ACC112 (cell line): ENCODE data around the gene ARID1B.
A peak's percentile ranks its signal among the peaks of the same experiment; 100 is the strongest.

ENCODE experiments used
- H2AFZ ChIP-seq: fragments of 200-600 bp; sonication (generic); one replicate; pipeline ENCODE4 v1.6.0; 2017; ENCODE audit warnings: antibody characterized with exemption, low read length; ENCODE audit not compliant: unreplicated experiment
- H3K27ac ChIP-seq: fragments of 200-600 bp; sonication (generic); 2 replicates; pipeline ENCODE4 v1.5.1; 2014; ENCODE audit warnings: low read depth, mild to moderate bottlenecking, antibody characterized with exemption, low read length, moderate library complexity
- H3K27me3 ChIP-seq: fragments of 200-600 bp; sonication (generic); 2 replicates; pipeline ENCODE4 v1.6.1; 2014; ENCODE audit warnings: mild to moderate bottlenecking, antibody characterized with exemption, low read length, moderate library complexity, mixed read lengths; ENCODE audit not compliant: insufficient read depth
- H3K36me3 ChIP-seq: fragments of 200-600 bp; sonication (generic); 2 replicates; pipeline ENCODE4 v1.6.1; 2016; ENCODE audit warnings: mild to moderate bottlenecking, antibody characterized with exemption, low read length, moderate library complexity, mixed read lengths; ENCODE audit not compliant: insufficient read depth
- H3K4me1 ChIP-seq: fragments of 200-600 bp; sonication (generic); one replicate; pipeline ENCODE4 v1.6.1; 2016; ENCODE audit warnings: low read length, mixed read lengths; ENCODE audit not compliant: insufficient read depth, unreplicated experiment, control insufficient read depth
- H3K4me3 ChIP-seq: fragments of 200-600 bp; sonication (generic); 2 replicates; pipeline ENCODE4 v1.5.1; 2014; ENCODE audit warnings: mild to moderate bottlenecking, low read depth, low read length
- H3K79me2 ChIP-seq: fragments of 200-600 bp; sonication (generic); one replicate; pipeline ENCODE4 v1.6.0; 2016; ENCODE audit warnings: low read length; ENCODE audit not compliant: control insufficient read depth, unreplicated experiment, insufficient read depth

Gene ARID1B

GRCh38 chr6:156853733-156854132, 76.6 kb downstream of the ARID1B start:
- Histone ChIP-seq H3K27me3 (no peaks in the 10 kb centered on the region), H3K4me3 (no peak overlapping the region), H2AFZ (no peak overlapping the region), H3K27ac (no peak overlapping the region), H3K79me2 (peaks cover 95% of the 10 kb centered on the region), H3K36me3 (no peaks in the 10 kb centered on the region), H3K4me1 (peaks cover 5% of the 10 kb centered on the region)

- Histone ChIP-seq H3K4me1 (no peaks in the 10 kb centered on the region), H3K4me3 (no peak overlapping the region), H3K27ac (no peak overlapping the region), H3K79me2 (peaks cover 87% of the 10 kb centered on the region), H3K27me3 (no peaks in the 10 kb centered on the region), H3K36me3 (no peaks in the 10 kb centered on the region), H2AFZ (no peak overlapping the region)
Measured at GRCh38 chr6:156854466-156855161, 77.4 kb downstream of the ARID1B start.

GRCh38 chr6:156857573-156857972, 80.4 kb downstream of the ARID1B start:
- H3K4me3 ChIP-seq: no peak overlapping the region
- H3K4me1 ChIP-seq: no peaks in the 10 kb centered on the region
- peaks cover 86% of the 10 kb centered on the region for H3K79me2 ChIP-seq
- H2AFZ ChIP-seq: no peak overlapping the region
- H3K36me3 ChIP-seq: no peaks in the 10 kb centered on the region
- no peak overlapping the region; the same call in 1 of the 2 replicates for H3K27ac ChIP-seq
- H3K27me3 ChIP-seq: no peaks in the 10 kb centered on the region

- no peaks in the 10 kb centered on the region for H3K27me3 ChIP-seq
- no peak overlapping the region for H3K4me3 ChIP-seq
- no peaks in the 10 kb centered on the region for H3K36me3 ChIP-seq
- H3K79me2 ChIP-seq: peaks cover 80% of the 10 kb centered on the region
- H3K4me1 ChIP-seq: no peaks in the 10 kb centered on the region
- H2AFZ ChIP-seq: no peak overlapping the region
- H3K27ac ChIP-seq: no peak overlapping the region
Measured at GRCh38 chr6:156859686-156860085, 82.5 kb downstream of the ARID1B start.

GRCh38 chr6:156862711-156863110, 85.5 kb downstream of the ARID1B start:
- Histone ChIP-seq H3K36me3 (no peaks in the 10 kb centered on the region), H3K79me2 (peaks cover 76% of the 10 kb centered on the region), H3K27me3 (no peaks in the 10 kb centered on the region), H2AFZ (no peak overlapping the region), H3K27ac (no peak overlapping the region), H3K4me3 (no peak overlapping the region), H3K4me1 (peaks cover 16% of the 10 kb centered on the region)

- H3K27ac ChIP-seq: no peak overlapping the region
- peaks cover 76% of the 10 kb centered on the region for H3K79me2 ChIP-seq
- peaks cover 16% of the 10 kb centered on the region for H3K4me1 ChIP-seq
- H3K4me3 ChIP-seq: no peak overlapping the region
- no peaks in the 10 kb centered on the region for H3K27me3 ChIP-seq
- H2AFZ ChIP-seq: no peak overlapping the region
- H3K36me3 ChIP-seq: no peaks in the 10 kb centered on the region
Measured at GRCh38 chr6:156863504-156863903, 86.3 kb downstream of the ARID1B start.

- Histone ChIP-seq H3K27me3 (no peaks in the 10 kb centered on the region), H3K36me3 (no peaks in the 10 kb centered on the region), H2AFZ (no peak overlapping the region), H3K27ac (no peak overlapping the region), H3K4me3 (no peak overlapping the region), H3K4me1 (peaks cover 16% of the 10 kb centered on the region), H3K79me2 (peaks cover 84% of the 10 kb centered on the region)
Measured at GRCh38 chr6:156864557-156864956, 87.4 kb downstream of the ARID1B start.

- peaks cover 83% of the 10 kb centered on the region for H3K79me2 ChIP-seq
- no peak overlapping the region for H2AFZ ChIP-seq
- H3K4me1 ChIP-seq: peaks cover 16% of the 10 kb centered on the region
- H3K27me3 ChIP-seq: no peaks in the 10 kb centered on the region
- no peaks in the 10 kb centered on the region for H3K36me3 ChIP-seq
- no peak overlapping the region for H3K27ac ChIP-seq
- no peak overlapping the region for H3K4me3 ChIP-seq
Measured at GRCh38 chr6:156865019-156865629, 87.9 kb downstream of the ARID1B start.

GRCh38 chr6:156866220-156867015, 89.2 kb downstream of the ARID1B start:
- Histone ChIP-seq H3K36me3 (no peaks in the 10 kb centered on the region), H3K79me2 (peaks cover 84% of the 10 kb centered on the region), H3K4me3 (peak overlapping the region; percentile 44), H3K4me1 (peaks cover 16% of the 10 kb centered on the region), H2AFZ (no peak overlapping the region), H3K27me3 (no peaks in the 10 kb centered on the region), H3K27ac (no peak overlapping the region; the same call in 1 of the 2 replicates)

GRCh38 chr6:156867121-156867520, 89.9 kb downstream of the ARID1B start:
- Histone ChIP-seq H3K27me3 (no peaks in the 10 kb centered on the region), H2AFZ (no peak overlapping the region), H3K4me3 (peak overlapping the region; percentile 44; the same call in 1 of the 2 replicates), H3K27ac (no peak overlapping the region), H3K36me3 (no peaks in the 10 kb centered on the region), H3K4me1 (peaks cover 16% of the 10 kb centered on the region), H3K79me2 (peaks cover 78% of the 10 kb centered on the region)
